Measurements from ENCODE around the gene F2RL1. TPM values are rescaled to one million over a fixed set of nuclear protein-coding genes. Genes with fewer than 3 reads are reported as not detected.

Gene F2RL1
- polyA plus RNA-seq, 1 donor (not counting 4 experiments of a cell fraction or from before 2014, with no cell fraction given) = 182 TPM

DNA sequence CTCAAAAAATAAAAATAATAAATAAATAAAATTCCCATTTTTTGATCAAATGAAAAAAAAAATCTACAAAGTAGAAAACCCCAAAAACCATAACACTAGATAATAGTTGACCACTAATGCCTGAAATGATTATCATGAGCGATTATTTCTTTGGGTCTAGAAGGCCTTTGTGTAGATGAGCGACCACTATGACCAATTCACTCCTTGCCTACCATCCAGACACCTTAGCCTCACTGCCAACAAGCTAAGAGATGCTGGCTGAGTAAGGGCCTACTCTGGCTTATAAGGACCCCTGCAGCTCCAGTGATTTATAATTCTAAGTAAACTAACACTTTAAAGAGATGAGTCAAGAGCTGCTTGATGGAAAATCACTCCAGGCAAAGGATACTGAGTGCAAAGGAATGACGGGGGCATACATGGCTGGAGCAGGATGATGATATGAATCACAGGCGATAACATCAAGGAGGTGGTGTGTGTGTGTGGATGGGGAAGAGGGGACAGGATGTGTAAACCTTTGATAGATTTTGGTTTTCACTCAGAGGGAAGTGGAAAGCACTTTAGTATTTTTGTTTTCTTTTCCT is 4.8 kb upstream of the F2RL1 start:
- Histone ChIP-seq H3K4me1 (ENCODE audit: control insufficient read depth, extremely low read depth, insufficient read depth, low read length) (peaks cover 51% of the 10 kb centered on the region), H3K9ac (ENCODE audit: control insufficient read depth, extremely low read depth, insufficient read depth, low read length) (peak overlapping the region; percentile 19), H3K27me3 (ENCODE audit: control insufficient read depth, extremely low read depth, insufficient read depth, low read length) (no peaks in the 10 kb centered on the region), H3K4me3 (ENCODE audit: control insufficient read depth in 2 of 3, extremely low read depth in 1 of 3, insufficient read depth in 2 of 3, low read depth in 1 of 3, low read length in 3 of 3) (no peak overlapping the region), H3K36me3 (ENCODE audit: control insufficient read depth in 2 of 2, extremely low read depth in 1 of 2, insufficient read depth in 2 of 2, low read length in 2 of 2) (no peaks in the 10 kb centered on the region), H4K20me1 (ENCODE audit: control insufficient read depth, extremely low read depth, insufficient read depth, low read length) (no peaks in the 10 kb centered on the region), H3K4me2 (ENCODE audit: control insufficient read depth, extremely low read depth, insufficient read depth, low read depth, low read length) (peak overlapping the region; percentile 17), H3K79me2 (ENCODE audit: control insufficient read depth, insufficient read depth, low read length) (peaks cover 7% of the 10 kb centered on the region), H2AFZ (ENCODE audit: control insufficient read depth, low read length) (no peak overlapping the region), H3K9me1 (ENCODE audit: control insufficient read depth, extremely low read depth, insufficient read depth, low read length) (no peaks in the 10 kb centered on the region), H3K9me3 (ENCODE audit: control insufficient read depth, low read depth, low read length) (no peaks in the 10 kb centered on the region), H3K27ac (ENCODE audit: control insufficient read depth, insufficient read depth, low read length) (peak overlapping the region; percentile 69)
- dilution Hi-C loops (cut with MboI; ENCODE audit: extremely low pct_ligation_motif_present, low sequenced_read_pairs) = no loop called here
- peak; percentile 77 for FAIRE-seq
- DNase-seq (ENCODE audit: low read depth, low spot score) = peak; percentile 87
- TF ChIP-seq EZH2 (IDR thresholded peaks at IDR 0.05; ENCODE audit: low read length) = no peak
- TF ChIP-seq, protein P1, sequence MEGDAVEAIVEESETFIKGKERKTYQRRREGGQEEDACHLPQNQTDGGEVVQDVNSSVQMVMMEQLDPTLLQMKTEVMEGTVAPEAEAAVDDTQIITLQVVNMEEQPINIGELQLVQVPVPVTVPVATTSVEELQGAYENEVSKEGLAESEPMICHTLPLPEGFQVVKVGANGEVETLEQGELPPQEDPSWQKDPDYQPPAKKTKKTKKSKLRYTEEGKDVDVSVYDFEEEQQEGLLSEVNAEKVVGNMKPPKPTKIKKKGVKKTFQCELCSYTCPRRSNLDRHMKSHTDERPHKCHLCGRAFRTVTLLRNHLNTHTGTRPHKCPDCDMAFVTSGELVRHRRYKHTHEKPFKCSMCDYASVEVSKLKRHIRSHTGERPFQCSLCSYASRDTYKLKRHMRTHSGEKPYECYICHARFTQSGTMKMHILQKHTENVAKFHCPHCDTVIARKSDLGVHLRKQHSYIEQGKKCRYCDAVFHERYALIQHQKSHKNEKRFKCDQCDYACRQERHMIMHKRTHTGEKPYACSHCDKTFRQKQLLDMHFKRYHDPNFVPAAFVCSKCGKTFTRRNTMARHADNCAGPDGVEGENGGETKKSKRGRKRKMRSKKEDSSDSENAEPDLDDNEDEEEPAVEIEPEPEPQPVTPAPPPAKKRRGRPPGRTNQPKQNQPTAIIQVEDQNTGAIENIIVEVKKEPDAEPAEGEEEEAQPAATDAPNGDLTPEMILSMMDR (optimal IDR thresholded peaks at IDR 0.05 in 1 of 3, IDR thresholded peaks at IDR 0.05 in 1 of 3, conservative IDR thresholded peaks at IDR 0.05 in 1 of 3; ENCODE audit: extremely low read depth in 1 of 3, insufficient read depth in 2 of 3, low read length in 3 of 3) = no peak

DNA sequence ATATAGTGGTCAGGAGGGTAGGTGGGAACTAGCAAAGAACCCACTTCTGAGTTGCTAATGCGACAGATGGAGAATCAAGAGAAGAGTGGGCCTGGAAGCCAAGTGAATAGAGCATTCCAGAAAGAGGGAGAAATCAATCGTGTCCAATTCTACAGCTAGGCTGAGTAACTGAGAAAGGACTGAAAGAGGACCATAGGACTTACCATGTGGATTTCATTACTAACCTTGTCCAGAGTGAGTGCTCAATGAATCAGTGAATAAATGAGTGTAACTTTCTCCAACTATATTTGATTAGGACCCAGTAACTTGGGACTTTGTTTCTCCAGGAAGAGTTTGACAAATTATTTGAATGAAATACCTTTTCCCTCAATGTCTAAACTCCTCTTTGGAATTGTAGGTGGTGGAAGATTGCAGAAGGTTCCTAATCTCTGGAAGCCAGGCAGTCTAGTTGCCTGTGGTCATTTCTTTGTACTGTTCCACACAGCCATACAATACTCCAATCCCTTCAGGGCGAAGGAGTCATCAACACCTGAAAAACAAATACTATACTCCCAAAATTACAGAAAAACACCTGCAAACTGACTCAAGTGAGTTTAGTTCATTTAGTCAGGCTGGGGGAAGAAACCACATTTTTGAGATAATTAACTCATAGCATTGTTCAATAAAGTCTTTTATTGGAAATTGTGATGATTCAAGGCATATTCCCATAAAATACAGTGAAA is 2.6 kb upstream of the F2RL1 start:
- no peaks in the 10 kb centered on the region for H3K9me3 ChIP-seq (ENCODE audit: control insufficient read depth, low read depth, low read length)
- H3K4me2 ChIP-seq (ENCODE audit: control insufficient read depth, extremely low read depth, insufficient read depth, low read depth, low read length) = peak overlapping the region; percentile 65
- dilution Hi-C loops (cut with MboI; ENCODE audit: extremely low pct_ligation_motif_present, low sequenced_read_pairs) = no loop called here
- DNase-seq (ENCODE audit: low read depth, low spot score) (no peak), FAIRE-seq (peak; percentile 52)
- H3K27ac ChIP-seq (ENCODE audit: control insufficient read depth, insufficient read depth, low read length) = peak overlapping the region; percentile 56
- no peak overlapping the region for H2AFZ ChIP-seq (ENCODE audit: control insufficient read depth, low read length)
- no peaks in the 10 kb centered on the region for H3K9me1 ChIP-seq (ENCODE audit: control insufficient read depth, extremely low read depth, insufficient read depth, low read length)
- H3K36me3 ChIP-seq (ENCODE audit: control insufficient read depth in 2 of 2, extremely low read depth in 1 of 2, insufficient read depth in 2 of 2, low read length in 2 of 2) = peaks cover 1 to 3% of the 10 kb centered on the region in 2 experiments
- peaks cover 4% of the 10 kb centered on the region for H4K20me1 ChIP-seq (ENCODE audit: control insufficient read depth, extremely low read depth, insufficient read depth, low read length)
- peaks cover 29% of the 10 kb centered on the region for H3K79me2 ChIP-seq (ENCODE audit: control insufficient read depth, insufficient read depth, low read length)
- TF ChIP-seq EZH2 (IDR thresholded peaks at IDR 0.05; ENCODE audit: low read length) = no peak
- TF ChIP-seq, protein P1 (optimal IDR thresholded peaks at IDR 0.05 in 1 of 3, IDR thresholded peaks at IDR 0.05 in 1 of 3, conservative IDR thresholded peaks at IDR 0.05 in 1 of 3; ENCODE audit: extremely low read depth in 1 of 3, insufficient read depth in 2 of 3, low read length in 3 of 3) = no peak
- peaks cover 45% of the 10 kb centered on the region for H3K4me1 ChIP-seq (ENCODE audit: control insufficient read depth, extremely low read depth, insufficient read depth, low read length)
- H3K9ac ChIP-seq (ENCODE audit: control insufficient read depth, extremely low read depth, insufficient read depth, low read length) = no peak overlapping the region
- no peaks in the 10 kb centered on the region for H3K27me3 ChIP-seq (ENCODE audit: control insufficient read depth, extremely low read depth, insufficient read depth, low read length)
- H3K4me3 ChIP-seq (ENCODE audit: control insufficient read depth in 2 of 3, extremely low read depth in 1 of 3, insufficient read depth in 2 of 3, low read depth in 1 of 3, low read length in 3 of 3) = peak overlapping the region in 1 of 3 experiments; percentile 14
